Keratinocyte (primary cell): Measurements from ENCODE around the gene RIMS1.

Experiments
- EZH2 ChIP-seq: IDR thresholded peaks from one replicate; pipeline ENCODE4 v1.6.1; 2012; ENCODE audit warnings: inconsistent platforms, mild to moderate bottlenecking, low read length, moderate library complexity
- TF ChIP-seq, protein P1 (sequence below), 3 experiments: IDR thresholded peaks in 1 of 3; conservative IDR thresholded peaks in 1 of 3; optimal IDR thresholded peaks in 1 of 3; 2 replicates in 2 of 3; 3 replicates in 1 of 3; pipeline versions ENCODE3 to v1.5.1; 2011; ENCODE audit warnings: low read length in 3 of 3, mild to moderate bottlenecking in 3 of 3, moderate library complexity in 2 of 3, control low read depth in 1 of 3, inconsistent platforms in 1 of 3; ENCODE audit not compliant: insufficient read depth in 2 of 3; ENCODE audit errors: extremely low read depth in 1 of 3

DNA sequence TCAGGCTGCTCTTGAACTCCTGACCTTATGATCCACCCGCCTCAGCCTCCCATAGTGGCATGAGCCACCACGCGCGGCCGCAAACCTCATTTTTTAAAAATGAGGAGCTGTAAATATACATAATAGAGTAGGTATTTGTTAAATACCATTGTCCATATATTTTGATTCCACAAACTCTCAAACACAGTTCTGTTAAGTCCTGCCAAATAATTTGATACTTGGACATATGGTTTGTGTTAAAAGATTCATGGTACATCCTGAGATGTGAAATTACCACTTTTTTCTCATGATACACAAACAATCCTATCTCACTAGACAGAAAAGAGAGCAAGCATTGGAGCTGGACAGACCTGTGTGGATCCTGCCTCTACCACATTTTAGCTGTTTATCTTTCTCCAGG lies 401.5 kb downstream of the RIMS1 start:
- TF ChIP-seq, protein P1, sequence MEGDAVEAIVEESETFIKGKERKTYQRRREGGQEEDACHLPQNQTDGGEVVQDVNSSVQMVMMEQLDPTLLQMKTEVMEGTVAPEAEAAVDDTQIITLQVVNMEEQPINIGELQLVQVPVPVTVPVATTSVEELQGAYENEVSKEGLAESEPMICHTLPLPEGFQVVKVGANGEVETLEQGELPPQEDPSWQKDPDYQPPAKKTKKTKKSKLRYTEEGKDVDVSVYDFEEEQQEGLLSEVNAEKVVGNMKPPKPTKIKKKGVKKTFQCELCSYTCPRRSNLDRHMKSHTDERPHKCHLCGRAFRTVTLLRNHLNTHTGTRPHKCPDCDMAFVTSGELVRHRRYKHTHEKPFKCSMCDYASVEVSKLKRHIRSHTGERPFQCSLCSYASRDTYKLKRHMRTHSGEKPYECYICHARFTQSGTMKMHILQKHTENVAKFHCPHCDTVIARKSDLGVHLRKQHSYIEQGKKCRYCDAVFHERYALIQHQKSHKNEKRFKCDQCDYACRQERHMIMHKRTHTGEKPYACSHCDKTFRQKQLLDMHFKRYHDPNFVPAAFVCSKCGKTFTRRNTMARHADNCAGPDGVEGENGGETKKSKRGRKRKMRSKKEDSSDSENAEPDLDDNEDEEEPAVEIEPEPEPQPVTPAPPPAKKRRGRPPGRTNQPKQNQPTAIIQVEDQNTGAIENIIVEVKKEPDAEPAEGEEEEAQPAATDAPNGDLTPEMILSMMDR (optimal IDR thresholded peaks at IDR 0.05 in 1 of 3, IDR thresholded peaks at IDR 0.05 in 1 of 3, conservative IDR thresholded peaks at IDR 0.05 in 1 of 3; ENCODE audit: extremely low read depth in 1 of 3, insufficient read depth in 2 of 3, low read length in 3 of 3), result no peak
- no peak for TF ChIP-seq EZH2
